Stimulated activated CD4-positive, alpha-beta T cell treated with anti-CD3 and anti-CD28 coated beads, Interleukin-1b, Interleukin-23, amount 100 ng/mL, for 48 hours (primary cell): Measurements from ENCODE around the gene COA1.
"Not testable (repeated sequence)": the region's sequence is repeated elsewhere in the genome, so short reads cannot be mapped to it uniquely, and the experiment has no call there.

Experiments used
- DNase-seq: peaks from one replicate; pipeline ENCODE4 v3.0.0-alpha.2; 2020

Gene COA1

GRCh38 chr7:43686991-43687390 lies 42.3 kb downstream of the COA1 start:
- DNase-seq: no peak

- DNase-seq: no peak
Measured at GRCh38 chr7:43680736-43681135, 48.6 kb downstream of the COA1 start.

- DNase-seq: no peak
Measured at GRCh38 chr7:43679210-43680068, 49.9 kb downstream of the COA1 start.

- DNase-seq: no peak
Measured at GRCh38 chr7:43678315-43678714, 51.0 kb downstream of the COA1 start.

- no peak for DNase-seq
Measured at GRCh38 chr7:43677864-43678263, 51.5 kb downstream of the COA1 start.

GRCh38 chr7:43674559-43675436 lies 54.5 kb downstream of the COA1 start:
- no peak for DNase-seq

GRCh38 chr7:43673243-43673976 lies 55.9 kb downstream of the COA1 start:
- not testable (repeated sequence) for DNase-seq

GRCh38 chr7:43671521-43671920 lies 57.8 kb downstream of the COA1 start:
- no peak for DNase-seq

GRCh38 chr7:43669286-43670081 lies 59.8 kb downstream of the COA1 start:
- DNase-seq: peak; percentile 93

GRCh38 chr7:43668035-43668434 lies 61.3 kb downstream of the COA1 start:
- no peak for DNase-seq

- DNase-seq: no peak
Measured at GRCh38 chr7:43666938-43667337, 62.4 kb downstream of the COA1 start.

- no peak for DNase-seq
Measured at GRCh38 chr7:43664681-43665080, 64.6 kb downstream of the COA1 start.

GRCh38 chr7:43660141-43660540 lies 69.2 kb downstream of the COA1 start:
- no peak for DNase-seq

GRCh38 chr7:43659549-43659896 lies 69.8 kb downstream of the COA1 start:
- no peak for DNase-seq

- peak; percentile 73 for DNase-seq
Measured at GRCh38 chr7:43658718-43659548, 70.4 kb downstream of the COA1 start.

- DNase-seq: no peak
Measured at GRCh38 chr7:43656997-43657396, 72.3 kb downstream of the COA1 start.

- no peak for DNase-seq
Measured at GRCh38 chr7:43655584-43655983, 73.7 kb downstream of the COA1 start.

GRCh38 chr7:43653891-43654504 lies 75.3 kb downstream of the COA1 start:
- DNase-seq: no peak

- no peak for DNase-seq
Measured at GRCh38 chr7:43653466-43653865, 75.9 kb downstream of the COA1 start.

GRCh38 chr7:43652364-43652763 lies 77.0 kb downstream of the COA1 start:
- no peak for DNase-seq

- no peak for DNase-seq
Measured at GRCh38 chr7:43650457-43651052, 78.8 kb downstream of the COA1 start.
